Activated CD8-positive, alpha-beta memory T cell treated with anti-CD3 and anti-CD28 coated beads, Interleukin-2, amount 50 U/mL, for 24 hours (primary cell): Measurements from ENCODE around the gene ASPRV1.

ENCODE experiments used
- DNase-seq: peaks from one replicate; pipeline ENCODE4 v3.0.0-alpha.2; 2020; ENCODE audit errors: extremely low read depth

The ASPRV1 gene

DNA sequence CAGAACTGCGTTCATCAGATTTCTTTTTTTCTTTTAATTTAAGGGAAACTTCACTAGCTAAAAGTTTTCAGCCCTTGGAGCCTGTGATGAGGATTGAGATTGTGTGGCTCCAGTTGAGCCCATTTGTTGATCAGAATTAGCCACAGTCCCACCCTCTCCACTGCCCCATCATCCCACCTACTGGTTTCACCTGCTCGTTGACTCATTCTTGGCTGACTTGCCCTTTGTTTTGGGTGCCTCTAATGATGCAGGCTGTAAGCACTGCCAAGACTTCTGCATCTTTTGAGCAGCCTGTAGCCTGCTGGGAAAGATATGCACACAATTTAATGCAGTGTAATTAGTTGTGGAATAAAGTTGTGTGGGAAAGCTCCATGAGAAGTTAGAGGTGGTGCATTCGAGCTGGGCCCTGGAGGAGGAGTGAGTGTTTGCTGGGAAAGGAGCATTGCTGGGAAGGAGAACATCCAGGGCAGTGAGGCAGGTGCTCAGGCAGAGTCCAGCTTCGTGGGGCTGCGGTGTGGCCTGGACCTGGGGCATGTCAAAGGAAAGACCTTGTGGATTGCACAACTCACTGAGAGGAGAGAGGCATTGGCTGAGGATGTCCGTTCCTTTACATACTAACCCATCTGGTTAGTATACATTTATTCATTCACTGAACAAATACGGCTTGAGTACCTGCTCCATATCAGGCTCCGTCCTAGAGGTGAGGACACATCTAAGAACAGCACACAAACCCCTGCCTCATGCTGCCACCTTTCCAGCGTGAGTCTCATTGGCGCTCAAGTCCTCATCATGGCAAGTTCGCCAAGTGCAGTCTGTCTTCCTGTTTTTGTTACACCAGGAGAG lies 18.2 kb downstream of the ASPRV1 start:
- DNase-seq = no peak

GRCh38 chr2:69940691-69941090 lies 20.7 kb downstream of the ASPRV1 start:
- no peak for DNase-seq

DNA sequence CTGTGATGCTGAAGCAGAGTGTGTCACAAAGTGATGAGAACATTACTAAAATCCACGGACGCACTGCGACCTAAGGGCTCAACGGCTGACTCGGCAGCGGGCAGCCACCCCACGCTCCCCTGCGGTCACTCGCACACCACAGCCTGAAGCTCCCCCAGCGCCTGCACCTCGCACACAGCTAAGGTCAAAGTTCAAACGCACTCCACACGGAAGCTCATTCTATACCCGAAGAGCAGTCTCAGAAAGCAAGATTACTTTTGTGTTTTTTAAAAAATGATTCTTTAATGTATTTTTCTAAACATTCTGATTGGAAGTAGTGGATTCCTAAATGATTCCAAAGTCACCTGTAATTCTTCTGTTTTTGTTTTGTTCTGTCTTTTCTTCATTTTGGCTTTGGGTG lies 21.7 kb downstream of the ASPRV1 start:
- no peak for DNase-seq

- DNase-seq = no peak
Measured at GRCh38 chr2:69937968-69938367, 23.5 kb downstream of the ASPRV1 start.

DNA sequence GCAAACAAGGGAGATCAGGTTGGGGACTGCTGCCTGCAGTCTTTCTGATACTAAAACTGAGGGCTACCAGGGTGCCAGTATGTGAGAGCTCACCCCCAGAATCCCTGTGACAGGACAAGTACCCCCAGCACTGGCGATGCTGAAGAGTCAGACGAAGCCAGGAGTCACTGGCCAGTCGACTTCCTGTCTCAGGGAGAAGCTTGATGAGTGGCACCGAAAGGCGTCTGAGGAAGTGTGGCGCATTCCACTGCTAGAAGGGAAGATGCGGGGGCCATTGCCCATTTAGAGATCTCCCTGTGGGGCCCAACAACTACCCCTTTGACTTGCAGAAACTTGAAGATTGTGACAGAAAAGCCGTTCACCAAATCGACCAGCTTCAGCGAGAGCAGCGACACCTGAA lies 24.5 kb downstream of the ASPRV1 start:
- DNase-seq = no peak

GRCh38 chr2:69935011-69935410 lies 26.4 kb downstream of the ASPRV1 start:
- no peak for DNase-seq

DNA sequence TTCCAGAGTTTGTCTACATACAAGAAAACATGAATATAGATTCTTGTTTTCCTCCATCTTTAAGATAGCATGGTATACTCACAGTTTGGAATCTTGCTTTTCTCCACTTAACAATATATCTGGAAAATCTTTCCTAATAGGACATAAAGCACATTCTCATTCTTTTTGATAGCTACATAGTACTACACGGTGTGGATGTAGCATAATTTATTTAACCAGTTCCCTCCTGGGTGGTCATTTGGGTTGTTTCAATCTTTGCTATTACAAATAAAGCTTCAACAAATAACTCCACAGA lies 26.9 kb downstream of the ASPRV1 start:
- DNase-seq = no peak

- no peak for DNase-seq
Measured at GRCh38 chr2:69933839-69934613, 27.4 kb downstream of the ASPRV1 start.

- DNase-seq = no peak
Measured at GRCh38 chr2:69933254-69933828, 28.1 kb downstream of the ASPRV1 start.

- no peak for DNase-seq
Measured at GRCh38 chr2:69932596-69932922, 28.9 kb downstream of the ASPRV1 start.

DNA sequence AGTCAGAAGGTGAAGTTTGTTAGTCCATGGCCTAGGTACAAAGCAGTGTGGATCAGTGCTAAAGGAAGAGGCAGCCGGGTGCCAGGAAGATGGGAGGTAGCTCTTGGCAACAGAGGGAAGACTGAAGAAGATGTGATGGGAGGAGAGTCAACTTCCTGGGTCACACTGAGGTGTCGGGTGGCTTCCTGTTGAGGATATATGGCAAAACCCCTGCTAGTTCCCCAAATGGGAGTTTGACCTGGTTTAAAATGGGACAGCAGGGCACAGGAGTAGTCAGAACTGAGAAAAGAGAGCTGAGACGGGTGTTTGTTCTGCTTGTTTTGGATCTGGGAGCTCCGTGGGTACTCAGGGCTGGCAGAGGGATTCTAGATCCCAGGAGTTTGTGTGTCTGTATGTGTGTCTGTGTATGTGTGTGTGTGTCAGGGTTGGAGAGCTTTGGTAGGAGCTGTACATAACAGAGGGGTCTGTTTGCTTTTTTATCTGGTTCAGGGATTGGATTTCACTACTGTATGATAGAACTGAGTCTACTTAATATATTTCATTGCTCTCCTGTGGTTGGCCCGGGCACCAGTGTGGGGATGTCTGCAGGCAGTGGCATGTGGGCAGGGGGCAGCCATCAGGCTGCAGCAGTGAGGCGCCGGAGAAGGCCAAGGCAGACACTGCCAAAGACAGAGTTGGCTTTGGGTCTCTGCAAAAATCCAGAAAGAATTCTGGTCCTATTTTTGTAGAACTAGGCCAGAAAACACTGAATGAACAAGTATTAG lies 29.4 kb downstream of the ASPRV1 start:
- no peak for DNase-seq

- no peak for DNase-seq
Measured at GRCh38 chr2:69926849-69927515, 34.4 kb downstream of the ASPRV1 start.

GRCh38 chr2:69923116-69923515 lies 38.3 kb downstream of the ASPRV1 start:
- no peak for DNase-seq

- DNase-seq = no peak
Measured at GRCh38 chr2:69918401-69918800, 43.0 kb downstream of the ASPRV1 start.

- no peak for DNase-seq
Measured at GRCh38 chr2:69917852-69918251, 43.6 kb downstream of the ASPRV1 start.

DNA sequence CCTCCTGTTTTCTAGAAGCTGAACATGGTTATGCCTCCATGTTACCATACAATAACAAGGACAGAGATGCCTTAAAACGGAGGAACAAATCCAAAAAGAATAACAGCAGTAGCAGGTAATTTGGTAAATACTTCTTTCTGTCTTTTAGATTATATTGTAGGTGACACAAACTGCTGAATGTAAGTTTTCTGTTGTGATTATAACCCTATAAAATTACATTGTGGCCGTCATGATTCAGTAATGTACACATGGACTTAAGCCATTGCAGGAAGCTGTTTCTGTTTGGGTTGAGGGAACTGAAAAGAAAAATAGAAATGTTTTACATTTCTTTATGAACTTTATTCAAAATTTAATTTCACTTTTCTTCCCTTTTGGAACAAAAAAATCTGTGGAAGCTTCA lies 45.3 kb downstream of the ASPRV1 start:
- no peak for DNase-seq

DNA sequence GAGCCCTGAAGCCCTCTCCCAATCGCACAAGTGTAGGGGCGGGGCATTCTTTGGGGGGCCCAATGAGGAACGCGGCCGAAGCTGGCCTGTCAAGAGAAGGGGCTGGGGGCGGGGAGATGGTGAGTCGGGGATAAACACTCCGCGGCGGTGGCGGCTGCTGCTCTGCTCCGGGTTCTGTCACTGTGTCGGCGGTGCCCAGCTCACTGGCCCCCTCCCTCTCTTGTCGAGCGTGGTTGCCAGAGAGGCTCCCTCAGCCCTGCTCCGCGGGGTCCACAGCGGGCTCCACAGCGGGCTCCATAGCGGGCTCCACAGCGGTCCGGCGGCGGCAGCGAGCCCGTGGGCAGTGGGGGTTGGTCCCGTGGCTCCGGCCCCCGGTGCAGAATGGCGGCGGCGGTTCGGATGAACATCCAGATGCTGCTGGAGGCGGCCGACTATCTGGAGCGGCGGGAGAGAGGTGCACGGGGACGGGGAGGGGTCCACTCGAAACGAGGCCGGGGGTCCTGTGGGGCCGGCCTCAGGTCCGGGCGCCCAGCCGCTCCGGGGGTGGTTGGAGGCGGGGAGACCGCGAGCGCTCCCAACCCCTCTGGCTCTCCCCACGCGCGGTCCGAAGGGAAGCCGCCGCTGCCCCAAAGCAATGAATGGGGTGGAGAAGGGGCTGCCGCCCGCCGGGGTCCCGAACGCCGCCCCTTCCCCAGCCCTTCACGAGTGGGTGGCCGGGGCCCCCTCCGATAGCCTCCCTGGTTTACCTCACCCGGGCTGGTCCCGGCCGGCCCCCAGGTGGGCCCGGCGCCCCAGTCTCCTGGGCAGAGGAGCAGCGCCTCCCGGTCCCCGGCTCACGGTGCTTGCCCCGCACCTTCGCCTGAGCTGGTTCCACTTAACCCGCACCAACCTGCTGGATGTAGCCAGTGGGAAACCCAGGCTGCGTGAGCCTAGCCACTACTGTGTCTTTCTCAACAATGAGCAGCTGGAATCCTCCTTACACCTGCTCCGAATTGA lies 46.2 kb downstream of the ASPRV1 start, which contains the start of gene MXD1:
Gene MXD1 (plus strand): TSS at position 160 of the 996 bp plus-strand sequence. CDS start 222 bp downstream, at position 382.
- no peak for DNase-seq

GRCh38 chr2:69914164-69914949 lies 47.1 kb downstream of the ASPRV1 start:
- DNase-seq = peak; percentile 100

GRCh38 chr2:69911985-69912563 lies 49.4 kb downstream of the ASPRV1 start:
- DNase-seq = no peak
